CD4-positive, alpha-beta T cell (primary cell): ENCODE results near the gene IQCE. TPM values are rescaled to one million over a fixed set of nuclear protein-coding genes. Genes with fewer than 3 reads are reported as not detected.
A peak's percentile ranks its signal among the peaks of the same experiment; 100 is the strongest.

Source experiments
- ATAC-seq: fragments of 200-7000 bp; cut with Tn5 transposase; one replicate; pipeline ENCODE4 v1.10.0; 2022; ENCODE audit warnings: mild to moderate bottlenecking; ENCODE audit not compliant: poor library complexity
- CTCF ChIA-PET: fragments of 350-600 bp; sonication (Branson Sonifier 250); formaldehyde crosslinking; loops from one replicate; lab custom pipeline; 2021; ENCODE audit warnings: antibody characterized with exemption, inconsistent platforms; lab: Charles Lee
- POLR2A ChIA-PET: fragments of 350-600 bp; sonication (Branson Sonifier 250); formaldehyde crosslinking; loops from one replicate; lab custom pipeline; 2021; ENCODE audit warnings: antibody characterized with exemption, inconsistent platforms; lab: Charles Lee
- DNase-seq, 14 experiments: peaks; one replicate each; pipeline ENCODE4 v3.0.0-alpha.2; 2013 to 2020; ENCODE audit warnings: mixed read lengths in 2 of 14
- H3K27ac ChIP-seq, 2 donors: one replicate each; pipeline versions ENCODE4 v1.5.1 to v1.7.0; 2013; ENCODE audit warnings: low read length in 2 of 2, low read depth in 1 of 2, mild to moderate bottlenecking in 1 of 2
- H3K27me3 ChIP-seq, 2 experiments: 1 replicate in 1 of 2; 2 replicates in 1 of 2; pipeline versions ENCODE4 v1.6.1 to v1.7.0; 2013; ENCODE audit warnings: low read length in 2 of 2, control low read depth in 1 of 2, mild to moderate bottlenecking in 1 of 2, moderate library complexity in 1 of 2; ENCODE audit not compliant: insufficient read depth in 2 of 2, control insufficient read depth in 1 of 2
- H3K36me3 ChIP-seq: one replicate; pipeline ENCODE4 v1.6.1; 2013; ENCODE audit warnings: low read length, control low read depth; ENCODE audit not compliant: insufficient read depth
- H3K4me1 ChIP-seq: one replicate; pipeline ENCODE4 v1.6.1; 2013; ENCODE audit warnings: low read length, control low read depth; ENCODE audit not compliant: insufficient read depth
- H3K4me3 ChIP-seq: one replicate; pipeline ENCODE4 v1.5.1; 2013; ENCODE audit warnings: mild to moderate bottlenecking, low read length, moderate library complexity
- H3K9me3 ChIP-seq, 2 experiments: 1 replicate in 1 of 2; 2 replicates in 1 of 2; pipeline versions ENCODE4 v1.6.1 to v1.7.0; 2013; ENCODE audit warnings: low read length in 2 of 2, mild to moderate bottlenecking in 2 of 2, control low read depth in 1 of 2, moderate library complexity in 1 of 2; ENCODE audit not compliant: control insufficient read depth in 1 of 2, insufficient read depth in 1 of 2
- H3K27ac Mint-ChIP-seq: one replicate; pipeline ENCODE4 v1.8.0; 2020; ENCODE audit warnings: mixed read lengths
- H3K27me3 Mint-ChIP-seq: one replicate; pipeline ENCODE4 v1.8.0; 2021; ENCODE audit warnings: mixed read lengths
- H3K36me3 Mint-ChIP-seq: one replicate; pipeline ENCODE4 v1.8.0; 2021; ENCODE audit warnings: low read depth, mixed read lengths
- H3K4me1 Mint-ChIP-seq: one replicate; pipeline ENCODE4 v1.8.0; 2021; ENCODE audit warnings: low read depth, mixed read lengths
- H3K4me3 Mint-ChIP-seq: one replicate; pipeline ENCODE4 v1.8.0; 2020; ENCODE audit warnings: mild to moderate bottlenecking, mixed read lengths
- H3K9me3 Mint-ChIP-seq: one replicate; pipeline ENCODE4 v1.8.0; 2020; ENCODE audit warnings: mixed read lengths
- intact Hi-C, 2 experiments: fragments of 100-400 bp; cut with DNase I in 1 of 2; cut with micrococcal nuclease in 1 of 2; formaldehyde crosslinking; loops; one replicate each; pipeline versions ENCODE4 v1.15.1 to v1.9.0; 2023 to 2025; cut with DNase I, micrococcal nuclease
- total RNA-seq, 174 experiments: library from RNA in 2 of 174; stranded (reverse) in 2 of 174; gene quantifications; one replicate each; pipeline ENCODE4 v1.2.3 and lab custom pipeline; 2021 to 2026
- TF ChIP-seq, protein P1 (sequence below): fragments of 200-600 bp; IDR thresholded peaks from one replicate; pipeline ENCODE4 v1.8.0; 2022; ENCODE audit warnings: antibody characterized with exemption, mild to moderate bottlenecking

Gene IQCE
- total RNA-seq, 2 experiments from 2014 or later, result 4.3 to 5.6 TPM

DNA sequence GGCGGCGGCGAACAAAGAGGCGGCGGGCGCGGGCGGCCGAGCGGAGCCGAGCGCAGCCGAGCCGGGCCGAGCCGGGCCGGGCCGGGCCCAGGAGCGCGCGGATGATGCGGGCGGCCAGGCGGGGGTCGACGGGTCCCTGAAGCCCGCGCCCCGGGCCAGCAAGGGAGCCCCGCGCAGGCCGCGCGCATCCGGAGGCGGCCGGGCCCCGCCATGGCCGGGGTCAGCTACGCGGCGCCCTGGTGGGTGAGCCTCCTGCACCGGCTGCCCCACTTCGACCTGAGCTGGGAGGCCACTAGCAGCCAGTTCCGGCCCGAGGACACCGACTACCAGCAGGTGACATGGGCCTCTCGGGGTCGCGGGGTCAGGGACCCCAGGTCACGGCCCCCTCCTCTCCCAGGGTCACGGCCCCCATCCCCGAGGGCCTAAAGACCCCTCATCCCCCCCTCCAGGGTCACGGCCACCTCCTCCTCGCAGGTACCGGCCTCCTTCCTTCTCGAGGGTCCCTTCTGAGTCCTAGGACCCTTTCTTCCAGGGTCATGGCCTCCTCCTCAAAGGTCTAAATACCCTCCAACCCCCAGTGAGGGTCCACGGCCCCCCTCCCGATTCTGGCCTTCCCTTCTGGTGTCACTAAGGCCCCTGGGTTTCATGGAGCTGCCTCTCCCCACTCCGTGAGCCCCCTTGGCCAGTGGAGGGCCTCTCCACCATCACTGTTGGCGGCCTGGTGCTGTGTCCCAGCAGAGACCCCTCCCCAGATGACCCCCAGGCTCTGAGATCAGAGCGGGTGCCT is 73.4 kb downstream of the IQCE start, which contains the start of gene TTYH3:
TSS of gene TTYH3 (plus strand) at position 41 of the 787 bp plus-strand sequence. CDS start at position 211, 170 bp downstream.
- H3K36me3 ChIP-seq, result no peaks in the 10 kb centered on the region
- H3K36me3 Mint-ChIP-seq, result no peaks in the 10 kb centered on the region
- peaks cover 34% of the 10 kb centered on the region for H3K4me1 ChIP-seq
- CTCF ChIA-PET, result no interaction called here
- no peaks in the 10 kb centered on the region for H3K9me3 ChIP-seq
- H3K9me3 Mint-ChIP-seq, result no peaks in the 10 kb centered on the region
- peak within 1 kb of the TSS; percentile 85 for H3K4me3 ChIP-seq
- POLR2A ChIA-PET, result interaction anchor here (0.6 to 3.0 kb wide), 5 partner anchors 13 to 278 kb away, joined by 3 to 10 read pairs (median 5); no protein-coding TSS in a partner anchor
- no peaks in the 10 kb centered on the region for H3K27me3 Mint-ChIP-seq
- H3K27me3 ChIP-seq, result no peaks in the 10 kb centered on the region
- peak in 4 of 14 experiments; percentile 13 to 42 (median 20) for DNase-seq
- peaks cover 20% of the 10 kb centered on the region for H3K4me1 Mint-ChIP-seq
- ATAC-seq, result no peak
- intact Hi-C loops, result loop anchor here in 1 of 2 experiments (1.0 to 5.0 kb wide), 5 partner anchors 77 to 1175 kb away; partner anchors contain the start of genes BRAT1 and MICALL2
- TF ChIP-seq, protein P1, sequence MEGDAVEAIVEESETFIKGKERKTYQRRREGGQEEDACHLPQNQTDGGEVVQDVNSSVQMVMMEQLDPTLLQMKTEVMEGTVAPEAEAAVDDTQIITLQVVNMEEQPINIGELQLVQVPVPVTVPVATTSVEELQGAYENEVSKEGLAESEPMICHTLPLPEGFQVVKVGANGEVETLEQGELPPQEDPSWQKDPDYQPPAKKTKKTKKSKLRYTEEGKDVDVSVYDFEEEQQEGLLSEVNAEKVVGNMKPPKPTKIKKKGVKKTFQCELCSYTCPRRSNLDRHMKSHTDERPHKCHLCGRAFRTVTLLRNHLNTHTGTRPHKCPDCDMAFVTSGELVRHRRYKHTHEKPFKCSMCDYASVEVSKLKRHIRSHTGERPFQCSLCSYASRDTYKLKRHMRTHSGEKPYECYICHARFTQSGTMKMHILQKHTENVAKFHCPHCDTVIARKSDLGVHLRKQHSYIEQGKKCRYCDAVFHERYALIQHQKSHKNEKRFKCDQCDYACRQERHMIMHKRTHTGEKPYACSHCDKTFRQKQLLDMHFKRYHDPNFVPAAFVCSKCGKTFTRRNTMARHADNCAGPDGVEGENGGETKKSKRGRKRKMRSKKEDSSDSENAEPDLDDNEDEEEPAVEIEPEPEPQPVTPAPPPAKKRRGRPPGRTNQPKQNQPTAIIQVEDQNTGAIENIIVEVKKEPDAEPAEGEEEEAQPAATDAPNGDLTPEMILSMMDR, result no peak
- H3K4me3 Mint-ChIP-seq, result peak within 1 kb of the TSS; percentile 92
- no peak within 1 kb of the TSS for H3K27ac ChIP-seq
- H3K27ac Mint-ChIP-seq, result peak within 1 kb of the TSS; percentile 66

DNA sequence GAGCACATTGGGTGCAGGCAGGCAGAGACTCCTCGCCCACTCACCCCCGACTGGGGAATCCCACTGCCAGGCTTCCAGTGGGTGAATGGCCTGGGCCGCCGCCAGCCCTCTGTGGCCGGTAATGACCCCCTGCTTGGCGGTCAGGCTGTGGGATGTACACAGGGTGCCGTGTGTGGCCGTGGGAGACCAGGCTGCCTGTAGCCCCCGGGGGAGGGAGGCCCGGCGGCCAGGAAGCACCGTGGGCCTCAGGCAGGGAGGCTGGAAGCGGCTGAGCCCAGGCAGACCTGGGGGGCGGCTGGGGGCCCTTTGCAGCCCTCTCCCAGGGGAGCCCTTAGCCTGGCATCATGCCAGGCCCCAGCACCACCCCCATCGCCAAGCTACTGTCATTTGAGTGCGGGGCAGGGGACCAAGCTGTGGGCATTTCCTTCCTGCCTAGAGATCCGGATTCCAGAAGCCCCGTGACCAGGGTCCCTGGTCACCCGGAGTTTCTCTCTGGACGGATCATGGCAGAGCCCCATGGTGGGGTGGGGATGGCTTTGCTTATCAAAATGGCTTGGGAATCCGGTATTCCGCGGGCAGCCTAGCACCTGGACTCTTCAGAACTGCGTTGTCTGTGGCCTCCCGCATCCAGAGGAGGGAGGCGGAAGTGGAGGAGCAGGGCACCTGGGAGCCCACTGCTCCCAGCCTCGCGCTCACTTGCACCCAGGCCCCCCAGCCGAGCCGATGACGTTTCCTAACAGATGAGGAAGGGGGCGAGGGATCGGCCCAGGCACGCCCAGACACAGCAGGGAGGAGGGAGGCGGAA is 74.2 kb downstream of the IQCE start:
- Mint-ChIP-seq H3K36me3 (no peaks in the 10 kb centered on the region), H3K9me3 (no peaks in the 10 kb centered on the region), H3K27ac (peak overlapping the region; percentile 66), H3K4me1 (peaks cover 20% of the 10 kb centered on the region), H3K4me3 (peak overlapping the region; percentile 92), H3K27me3 (no peaks in the 10 kb centered on the region)
- POLR2A ChIA-PET, result interaction anchor here (3.0 kb wide), 1 partner anchor 12 kb away, joined by 10 read pairs; no protein-coding TSS in a partner anchor
- Histone ChIP-seq H3K27ac (no peak overlapping the region), H3K9me3 (no peaks in the 10 kb centered on the region), H3K36me3 (no peaks in the 10 kb centered on the region), H3K27me3 (no peaks in the 10 kb centered on the region), H3K4me3 (peak overlapping the region; percentile 85), H3K4me1 (peaks cover 34% of the 10 kb centered on the region)
- CTCF ChIA-PET, result no interaction called here
- DNase-seq (peak in 8 of 14 experiments; percentile 18 to 65 (median 46)), ATAC-seq (peak; percentile 9)
- TF ChIP-seq, protein P1, result no peak
- intact Hi-C loops, result loop anchor here in 1 of 2 experiments (5.0 kb wide), 3 partner anchors 111 to 1176 kb away; partner anchors contain the start of gene MICALL2
